Measurements from ENCODE around the gene KRT85. TPM values are rescaled to one million over a fixed set of nuclear protein-coding genes. Genes with fewer than 3 reads are reported as not detected.

KRT85 gene
- total and polyA plus RNA-seq, 7 donors, result not detected

DNA sequence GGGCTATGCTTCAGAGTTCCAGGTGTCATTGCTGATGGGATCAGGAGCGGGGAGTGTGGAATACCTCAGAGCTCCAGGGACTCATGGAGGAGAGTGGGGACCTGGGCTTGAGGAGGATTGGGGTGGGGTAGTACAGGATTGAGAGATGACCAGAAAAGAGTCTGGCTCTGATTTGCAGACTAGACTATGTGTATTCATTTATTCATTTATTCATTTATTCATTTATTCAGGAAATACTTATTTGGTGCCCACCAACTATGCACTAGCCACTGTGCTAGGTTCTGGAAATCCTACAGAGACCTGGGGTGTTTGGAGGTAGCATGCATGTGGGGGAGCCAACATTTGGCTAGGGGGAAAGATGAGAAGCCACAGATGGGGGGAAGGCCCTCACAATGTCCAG is 45.2 kb downstream of the KRT85 start:
- H3K27ac ChIP-seq, result no peak overlapping the region
- no peaks in the 10 kb centered on the region for H3K36me3 ChIP-seq (ENCODE audit: insufficient read depth in 1 of 2, low read depth in 1 of 2)
- TF ChIP-seq, protein P1, sequence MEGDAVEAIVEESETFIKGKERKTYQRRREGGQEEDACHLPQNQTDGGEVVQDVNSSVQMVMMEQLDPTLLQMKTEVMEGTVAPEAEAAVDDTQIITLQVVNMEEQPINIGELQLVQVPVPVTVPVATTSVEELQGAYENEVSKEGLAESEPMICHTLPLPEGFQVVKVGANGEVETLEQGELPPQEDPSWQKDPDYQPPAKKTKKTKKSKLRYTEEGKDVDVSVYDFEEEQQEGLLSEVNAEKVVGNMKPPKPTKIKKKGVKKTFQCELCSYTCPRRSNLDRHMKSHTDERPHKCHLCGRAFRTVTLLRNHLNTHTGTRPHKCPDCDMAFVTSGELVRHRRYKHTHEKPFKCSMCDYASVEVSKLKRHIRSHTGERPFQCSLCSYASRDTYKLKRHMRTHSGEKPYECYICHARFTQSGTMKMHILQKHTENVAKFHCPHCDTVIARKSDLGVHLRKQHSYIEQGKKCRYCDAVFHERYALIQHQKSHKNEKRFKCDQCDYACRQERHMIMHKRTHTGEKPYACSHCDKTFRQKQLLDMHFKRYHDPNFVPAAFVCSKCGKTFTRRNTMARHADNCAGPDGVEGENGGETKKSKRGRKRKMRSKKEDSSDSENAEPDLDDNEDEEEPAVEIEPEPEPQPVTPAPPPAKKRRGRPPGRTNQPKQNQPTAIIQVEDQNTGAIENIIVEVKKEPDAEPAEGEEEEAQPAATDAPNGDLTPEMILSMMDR (IDR thresholded peaks at IDR 0.05), result no peak
- H3K4me3 ChIP-seq, result no peak overlapping the region
- ATAC-seq, result no peak
- 90 to 100% (median 92%) methylated on average over 1 of the region's 1 CpG for whole genome bisulfite sequencing, 3 donors
- intact Hi-C loops (cut with DNase I), result no loop called here
- no peak for DNase-seq
- no peaks in the 10 kb centered on the region for H3K9me3 ChIP-seq
- no peaks in the 10 kb centered on the region for H3K4me1 ChIP-seq
- H3K27me3 ChIP-seq (ENCODE audit: insufficient read depth in 3 of 3, low read length in 2 of 3), result peaks cover 0 to 30% (median 0%) of the 10 kb centered on the region in 3 donors

DNA sequence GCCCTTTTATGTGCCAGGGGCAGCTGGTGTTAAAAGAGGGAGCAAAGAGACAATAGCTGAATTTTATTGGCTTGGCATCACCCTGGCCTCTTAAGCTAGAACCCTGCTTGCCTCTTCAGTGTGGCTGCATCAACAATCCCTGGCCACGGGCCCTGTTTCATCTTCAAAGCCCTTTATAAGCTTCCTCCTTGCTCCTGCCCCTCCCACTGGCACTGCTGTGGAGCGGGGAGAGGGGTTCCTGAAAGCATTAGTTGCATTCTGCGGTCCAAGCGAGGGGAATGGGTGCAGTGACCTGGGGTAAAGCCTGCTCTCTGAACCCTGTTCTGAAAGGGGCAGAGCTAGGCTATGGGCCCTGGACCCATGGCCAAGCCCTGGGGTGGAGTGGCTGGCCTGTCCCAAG is 45.9 kb downstream of the KRT85 start:
- Histone ChIP-seq H3K4me1 (no peaks in the 10 kb centered on the region), H3K4me3 (no peak overlapping the region), H3K36me3 (ENCODE audit: insufficient read depth in 1 of 2, low read depth in 1 of 2) (no peaks in the 10 kb centered on the region), H3K27me3 (ENCODE audit: insufficient read depth in 3 of 3, low read length in 2 of 3) (peaks cover 0 to 30% (median 0%) of the 10 kb centered on the region in 3 donors), H3K27ac (no peak overlapping the region), H3K9me3 (no peaks in the 10 kb centered on the region)
- TF ChIP-seq, protein P1 (IDR thresholded peaks at IDR 0.05), result no peak
- ATAC-seq, result no peak
- intact Hi-C loops (cut with DNase I), result no loop called here
- WGBS, 3 donors, result 40 to 52% (median 45%) methylated on average over 4 of the region's 4 CpGs
- DNase-seq, result no peak

DNA sequence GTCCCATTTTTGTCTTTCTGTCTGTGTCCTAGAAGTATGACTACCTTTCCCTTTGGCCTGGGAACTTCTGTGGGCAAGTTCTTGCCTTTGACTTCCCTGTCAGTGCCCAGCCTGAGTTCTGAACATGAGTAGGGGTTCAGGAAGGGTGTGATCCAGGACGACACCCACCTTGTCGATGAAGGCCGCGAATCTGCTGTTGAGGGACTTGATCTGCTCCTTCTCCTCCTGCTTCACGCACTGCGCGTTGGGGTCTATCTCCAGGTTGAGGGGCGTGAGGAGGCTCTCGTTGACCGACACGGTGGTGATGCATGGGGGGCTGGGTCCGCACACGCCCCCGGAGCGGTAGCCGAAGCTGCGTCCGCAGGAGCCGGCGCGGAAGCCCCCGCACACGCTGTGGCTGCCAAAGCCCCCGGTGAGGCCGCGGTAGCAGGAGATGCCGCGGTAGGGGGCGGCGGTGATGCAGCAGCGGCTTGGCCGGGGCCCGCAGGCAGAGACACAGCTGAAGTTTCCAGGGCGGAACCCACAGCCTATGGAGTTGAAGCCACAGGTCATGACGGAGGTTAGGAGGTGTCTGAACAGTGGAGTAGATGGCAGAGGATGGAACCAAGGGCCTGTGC is 46.4 kb downstream of the KRT85 start, which contains the start of gene KRT83:
Gene KRT83 (minus strand): TSS at position 615 of the 617 bp plus-strand sequence. CDS start 63 bp downstream, at position 552.
- TF ChIP-seq, protein P1 (IDR thresholded peaks at IDR 0.05), result no peak
- no peaks in the 10 kb centered on the region for H3K4me1 ChIP-seq
- 62 to 75% (median 73%) methylated on average over 35 of the region's 35 CpGs for WGBS, 3 donors
- intact Hi-C loops (cut with DNase I), result no loop called here
- ATAC-seq, result no peak
- no peak within 1 kb of the TSS for H3K27ac ChIP-seq
- H3K9me3 ChIP-seq, result no peaks in the 10 kb centered on the region
- DNase-seq, result no peak
- no peak within 1 kb of the TSS for H3K4me3 ChIP-seq
- no peaks in the 10 kb centered on the region for H3K36me3 ChIP-seq (ENCODE audit: insufficient read depth in 1 of 2, low read depth in 1 of 2)
- peaks cover 0 to 30% (median 0%) of the 10 kb centered on the region in 3 donors for H3K27me3 ChIP-seq (ENCODE audit: insufficient read depth in 3 of 3, low read length in 2 of 3)

DNA sequence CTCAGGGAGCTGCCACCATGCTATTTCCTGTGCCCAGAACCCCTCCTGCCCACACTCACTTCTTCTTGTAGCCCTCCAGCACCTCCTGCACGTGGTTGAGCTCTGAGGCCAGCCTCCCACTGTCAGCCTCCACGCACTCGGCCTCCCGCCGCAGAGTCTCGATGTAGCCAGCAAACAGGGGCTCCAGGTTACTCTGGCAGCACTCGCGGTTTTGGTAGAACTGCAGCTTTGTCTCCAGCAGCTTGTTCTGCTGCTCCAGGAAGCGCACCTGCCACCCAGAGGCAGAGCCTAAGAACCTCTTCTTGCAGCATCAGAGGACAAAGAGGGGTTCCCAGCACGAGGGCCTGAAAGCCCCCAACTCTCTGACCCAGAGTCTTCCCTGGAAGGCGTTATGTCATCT is 48.2 kb downstream of the KRT85 start:
- intact Hi-C loops (cut with DNase I), result no loop called here
- H3K27ac ChIP-seq, result no peak overlapping the region
- WGBS, 3 donors, result 80 to 83% (median 83%) methylated on average over 11 of the region's 11 CpGs
- peaks cover 0 to 30% (median 0%) of the 10 kb centered on the region in 3 donors for H3K27me3 ChIP-seq (ENCODE audit: insufficient read depth in 3 of 3, low read length in 2 of 3)
- no peaks in the 10 kb centered on the region for H3K9me3 ChIP-seq
- no peak for ATAC-seq
- DNase-seq, result no peak
- TF ChIP-seq, protein P1 (IDR thresholded peaks at IDR 0.05), result no peak
- no peak overlapping the region for H3K4me3 ChIP-seq
- H3K36me3 ChIP-seq (ENCODE audit: insufficient read depth in 1 of 2, low read depth in 1 of 2), result no peaks in the 10 kb centered on the region
- no peaks in the 10 kb centered on the region for H3K4me1 ChIP-seq

Data from psoas muscle (tissue), 8 donors.